HG03469 (cell line): ENCODE measurements around the gene TASP1.
A peak's percentile ranks its signal among the peaks of the same experiment; 100 is the strongest.

Experiments
- ATAC-seq: cut with Tn5 transposase; IDR thresholded peaks from one replicate; pipeline ENCODE4 v1.9.1; 2021; ENCODE audit warnings: mild to moderate bottlenecking, moderate library complexity, moderate number of reproducible peaks; ENCODE audit not compliant: unreplicated experiment

The TASP1 gene

DNA sequence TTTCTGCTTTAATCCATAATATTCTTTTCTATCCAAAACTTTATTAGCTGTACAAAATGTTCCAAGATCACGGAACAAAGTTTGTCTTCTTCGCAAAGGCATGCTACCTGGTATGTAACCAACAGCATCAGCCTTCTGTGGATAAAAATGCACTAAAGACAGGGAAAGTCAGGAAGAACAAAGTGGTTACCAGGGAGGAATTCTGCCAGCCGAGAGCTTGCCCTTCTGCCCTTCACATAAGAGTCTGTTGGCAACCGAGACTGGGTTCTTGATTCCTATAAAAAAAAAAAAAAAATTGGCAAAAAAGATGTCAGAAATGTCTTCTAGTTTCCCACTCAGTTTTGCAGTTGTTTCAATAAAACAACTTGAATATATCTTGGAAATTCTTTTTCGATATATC is 58.0 kb downstream of the TASP1 start:
- no peak for ATAC-seq

DNA sequence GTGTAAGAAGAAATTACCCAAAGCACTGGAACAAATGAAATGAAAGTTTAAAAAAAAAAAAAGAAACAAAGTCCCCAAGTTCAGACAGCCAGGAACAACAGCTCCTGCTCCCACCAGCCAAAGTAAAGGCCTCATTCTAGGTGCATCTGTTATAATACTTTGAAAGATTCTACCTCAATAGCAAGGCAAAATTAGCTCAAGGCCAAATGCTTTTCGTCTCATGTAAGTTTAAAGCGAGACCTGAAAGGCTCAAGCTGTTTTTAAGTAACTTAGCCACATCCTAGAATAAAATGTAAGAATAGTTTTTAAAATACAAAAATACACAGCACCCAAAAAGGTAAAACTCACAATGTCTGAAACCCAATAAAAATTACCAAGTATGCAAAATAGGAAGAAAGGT is 64.7 kb downstream of the TASP1 start:
- no peak for ATAC-seq

DNA sequence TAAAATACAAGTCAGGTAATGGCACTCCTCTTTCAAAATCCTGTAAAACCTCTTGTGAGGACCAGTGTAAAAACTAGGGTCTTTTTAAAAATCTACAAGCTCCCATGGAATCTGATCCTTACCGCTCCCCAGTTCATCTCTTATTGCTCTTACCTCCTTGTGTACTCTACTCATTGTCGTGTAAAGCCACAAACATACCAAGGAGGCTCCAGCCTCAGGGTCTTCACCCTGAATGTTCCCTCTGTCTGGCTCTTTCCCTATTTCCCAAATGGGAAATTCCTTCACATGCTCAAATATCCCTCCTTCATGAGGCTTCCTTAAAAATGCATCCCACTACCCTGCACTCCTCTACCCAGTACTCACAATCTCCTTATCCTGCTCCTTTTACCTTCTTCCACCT is 67.1 kb downstream of the TASP1 start:
- ATAC-seq, result no peak

DNA sequence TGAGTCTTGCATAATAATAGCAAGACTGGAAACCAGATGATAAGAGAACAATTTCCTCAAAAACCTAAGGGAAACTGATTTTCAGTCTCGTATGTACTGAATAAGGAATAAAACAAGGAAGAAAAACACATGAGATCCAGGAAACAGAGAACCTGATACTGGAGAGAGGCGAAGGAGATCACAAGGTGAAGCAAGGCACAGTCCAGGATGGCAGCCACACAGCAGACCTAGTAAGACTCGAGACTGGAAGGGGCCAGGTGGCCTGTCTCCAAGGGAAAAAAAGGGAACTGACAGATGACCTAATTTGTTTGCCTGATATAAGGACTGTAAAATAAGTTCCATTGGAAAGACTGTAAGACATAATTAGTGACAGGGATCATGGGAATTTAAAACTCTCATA is 71.1 kb downstream of the TASP1 start:
- ATAC-seq, result no peak

DNA sequence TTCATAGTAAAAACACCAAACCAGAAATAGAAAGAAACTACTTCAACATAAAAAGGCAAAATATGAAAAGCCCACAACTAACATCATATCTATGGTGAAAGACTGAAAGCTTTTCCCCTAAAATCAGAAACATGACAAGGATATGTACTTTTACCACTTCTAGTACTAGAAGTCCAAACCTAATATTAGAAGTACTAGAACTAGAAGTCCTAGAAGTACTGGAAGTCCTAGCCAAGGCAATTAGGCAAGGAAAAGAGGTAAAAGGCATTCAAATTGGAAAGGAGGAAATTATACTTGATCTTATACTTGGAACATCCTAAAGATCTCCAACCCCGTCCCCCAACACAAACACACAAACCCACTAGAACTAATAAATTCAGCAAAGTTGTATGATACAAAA is 74.9 kb downstream of the TASP1 start:
- ATAC-seq, result no peak

DNA sequence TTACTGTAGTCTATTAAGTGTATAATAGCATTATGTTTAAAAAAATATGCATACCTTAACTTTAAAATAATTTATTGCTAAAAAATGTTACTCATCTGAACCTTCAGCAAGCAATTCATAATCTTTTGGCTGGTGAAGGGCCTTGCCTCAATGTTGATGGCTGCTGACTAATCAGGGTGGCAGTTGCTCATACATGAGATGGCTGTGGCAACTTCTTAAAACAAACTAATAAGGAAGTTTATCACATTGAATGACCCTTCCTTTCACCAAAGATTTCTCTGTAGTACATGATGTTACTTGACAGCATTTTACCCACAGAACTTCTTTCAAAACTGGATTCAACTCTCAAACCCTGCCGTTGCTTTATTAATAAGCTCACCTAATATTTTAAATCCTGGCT is 84.0 kb downstream of the TASP1 start:
- no peak for ATAC-seq

DNA sequence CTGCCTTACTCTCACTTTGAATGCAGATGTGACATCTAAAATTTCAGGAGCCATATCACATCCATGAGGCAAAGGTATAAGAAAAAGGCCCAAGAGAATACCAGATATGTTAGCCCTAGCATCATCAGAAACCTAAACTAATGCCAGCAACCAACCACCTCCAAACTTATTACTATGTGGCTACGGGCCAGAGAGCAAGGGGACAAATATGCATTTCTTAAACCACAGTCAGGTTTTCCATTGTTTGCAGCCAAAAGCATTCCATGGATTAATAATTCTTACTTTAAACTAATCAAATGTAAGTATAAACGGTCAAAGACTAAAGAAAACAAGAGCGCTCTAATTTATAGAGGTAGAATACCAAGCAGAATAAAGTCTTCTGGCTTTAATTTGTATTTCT is 84.7 kb downstream of the TASP1 start:
- no peak for ATAC-seq

DNA sequence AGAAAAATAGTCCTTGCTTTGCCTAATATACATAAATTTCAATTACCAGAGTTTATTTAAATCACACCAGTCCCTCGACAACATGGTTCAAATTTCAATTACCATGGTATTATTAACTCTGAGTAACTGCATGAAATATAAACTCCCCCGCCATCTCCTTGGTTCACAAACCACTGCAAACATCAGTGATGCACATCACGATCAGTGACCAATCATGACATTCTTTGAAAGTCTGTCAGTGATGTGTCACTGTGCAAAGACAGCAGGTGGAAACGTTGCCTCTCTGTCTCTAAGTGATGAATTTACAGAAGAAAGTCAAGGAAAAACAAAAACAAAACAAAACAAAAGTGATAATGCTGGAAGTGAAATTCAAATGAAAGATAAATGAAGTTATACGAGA is 86.7 kb downstream of the TASP1 start:
- no peak for ATAC-seq

DNA sequence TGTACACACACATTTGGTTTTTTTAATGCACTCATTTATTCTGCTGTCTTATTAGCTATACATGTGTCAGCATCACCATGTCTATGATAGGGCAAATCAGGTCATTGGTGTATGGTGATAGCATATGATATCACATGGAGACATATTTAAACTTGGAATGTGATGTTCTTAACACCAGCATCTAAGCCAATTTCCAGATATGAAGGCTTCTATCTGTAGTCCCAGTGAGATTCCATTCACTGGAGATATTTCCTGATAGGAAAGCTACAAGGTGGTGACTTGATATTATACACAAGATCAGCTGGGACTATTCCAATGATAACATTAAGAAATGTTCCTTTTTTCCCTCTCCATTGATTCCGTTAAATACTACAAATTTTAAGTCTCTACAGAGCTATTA is 89.3 kb downstream of the TASP1 start:
- no peak for ATAC-seq

DNA sequence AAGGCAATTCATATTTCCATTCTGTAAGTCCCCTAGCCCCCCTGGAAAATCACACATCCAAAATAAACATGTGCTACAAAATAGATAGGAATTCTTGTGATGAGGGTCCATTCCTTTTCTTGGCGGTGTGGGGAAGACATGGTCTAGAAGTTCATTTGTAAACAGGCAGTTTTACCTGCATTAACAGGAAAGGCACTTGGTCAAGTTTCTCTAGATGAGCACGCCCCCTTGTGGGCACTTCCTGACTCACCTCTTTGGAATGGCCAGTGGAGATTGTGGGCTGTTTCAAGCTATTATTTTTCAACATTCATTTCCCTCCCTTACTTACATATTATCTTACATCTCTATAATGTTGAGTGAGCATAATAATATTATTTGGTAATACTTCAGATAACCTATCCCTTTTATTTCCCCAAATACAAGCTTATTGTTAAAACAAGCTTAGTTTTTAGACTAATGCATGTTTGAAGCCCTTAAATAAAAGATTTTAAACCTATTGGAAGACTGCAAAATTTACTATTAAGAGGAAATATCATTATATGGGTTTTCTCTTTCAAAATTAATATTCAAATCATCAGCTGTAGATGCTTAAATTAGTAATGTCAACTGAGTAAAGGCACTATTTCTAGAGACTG is 92.1 kb downstream of the TASP1 start:
- ATAC-seq, result peak; percentile 56

DNA sequence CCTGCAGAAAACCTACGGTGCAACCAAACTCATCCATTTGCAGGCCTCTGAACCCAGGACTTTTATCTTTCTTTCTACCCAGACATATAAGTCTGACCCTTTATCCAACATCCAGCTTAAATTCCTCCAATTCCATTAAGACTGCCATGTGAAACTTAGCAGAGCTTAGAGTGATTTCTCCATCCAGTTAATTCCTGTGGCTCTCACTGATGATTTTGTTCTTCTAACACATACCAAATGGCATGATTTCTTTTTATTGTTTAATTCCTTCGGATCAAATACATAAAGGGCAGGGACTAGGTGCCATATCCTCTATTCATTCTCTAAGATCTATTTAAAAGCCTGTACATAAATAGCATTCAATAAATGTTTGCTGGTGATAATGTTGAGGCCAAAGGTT is 92.9 kb downstream of the TASP1 start:
- no peak for ATAC-seq

DNA sequence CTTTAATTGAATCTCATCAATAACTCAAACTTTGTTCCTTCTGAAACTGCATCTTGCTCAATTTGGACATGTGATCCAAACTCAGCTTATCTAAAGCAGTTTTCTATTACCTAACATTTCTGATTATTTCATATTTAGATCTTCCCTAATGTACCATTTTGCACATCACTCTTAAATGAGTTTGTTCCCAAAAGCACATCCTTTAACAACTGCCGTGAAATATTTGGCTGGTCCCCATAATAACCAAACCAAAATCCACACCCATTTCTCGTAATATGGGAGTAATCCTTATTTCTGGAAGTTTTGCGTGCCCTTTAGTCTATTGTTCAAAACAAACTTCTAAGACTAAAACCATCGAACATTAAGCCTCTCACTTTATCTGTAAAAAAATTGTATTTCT is 94.9 kb downstream of the TASP1 start:
- ATAC-seq, result no peak

DNA sequence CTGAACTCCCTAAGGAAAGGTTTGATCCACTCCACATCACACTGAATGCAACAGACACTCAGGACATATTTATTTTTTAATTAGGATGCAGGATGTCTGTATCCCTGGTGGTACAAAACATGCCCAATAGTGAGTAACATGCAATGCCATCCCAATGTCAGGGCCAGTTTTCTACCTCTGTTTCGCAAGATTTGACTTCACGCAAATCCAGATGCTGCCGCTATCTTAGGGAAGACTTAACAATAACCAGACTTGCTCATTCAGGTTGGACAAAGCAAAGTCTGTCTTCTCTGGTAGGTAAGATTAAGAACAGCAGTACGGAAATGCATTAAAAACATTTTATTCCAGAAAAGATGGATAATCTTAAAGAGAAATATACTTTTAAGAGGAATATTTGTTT is 103.1 kb downstream of the TASP1 start:
- ATAC-seq, result no peak

DNA sequence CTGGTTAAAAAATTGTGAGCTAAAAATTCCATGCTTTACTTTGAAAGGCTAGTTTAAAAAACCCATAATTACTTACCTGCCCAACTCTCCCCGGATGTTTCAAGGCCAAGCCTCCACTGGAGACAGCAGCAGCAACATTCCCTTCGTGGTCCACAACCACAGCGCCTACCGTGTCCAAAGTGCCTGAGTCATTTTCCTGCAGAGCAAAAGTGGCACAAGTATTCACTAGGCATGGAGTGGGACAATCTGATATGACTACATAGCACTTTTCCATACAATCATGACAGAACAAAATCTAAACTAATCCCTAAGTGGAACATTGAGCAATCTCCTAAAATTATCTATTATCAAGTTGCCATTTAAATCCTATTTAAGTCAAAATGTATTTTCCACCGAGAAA is 104.8 kb downstream of the TASP1 start:
- ATAC-seq, result no peak

DNA sequence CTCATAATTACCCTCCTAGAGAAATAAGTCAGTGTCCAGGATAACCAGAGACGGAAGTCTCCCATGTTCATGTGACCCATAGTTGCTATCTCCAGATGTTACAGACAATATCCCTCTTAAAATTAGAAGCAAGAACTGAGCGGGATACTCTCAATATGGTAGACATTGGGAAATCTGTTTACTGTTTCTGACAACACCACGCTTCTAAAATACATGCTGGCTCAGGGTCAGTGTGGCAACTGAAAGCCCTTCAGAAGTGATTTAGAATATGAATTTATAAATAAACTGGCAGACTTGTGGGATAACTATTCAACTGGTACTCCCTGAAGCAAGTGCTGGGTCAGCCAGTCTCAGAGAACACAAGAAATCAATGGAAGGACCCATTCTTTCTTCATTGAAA is 108.6 kb downstream of the TASP1 start:
- ATAC-seq, result no peak

DNA sequence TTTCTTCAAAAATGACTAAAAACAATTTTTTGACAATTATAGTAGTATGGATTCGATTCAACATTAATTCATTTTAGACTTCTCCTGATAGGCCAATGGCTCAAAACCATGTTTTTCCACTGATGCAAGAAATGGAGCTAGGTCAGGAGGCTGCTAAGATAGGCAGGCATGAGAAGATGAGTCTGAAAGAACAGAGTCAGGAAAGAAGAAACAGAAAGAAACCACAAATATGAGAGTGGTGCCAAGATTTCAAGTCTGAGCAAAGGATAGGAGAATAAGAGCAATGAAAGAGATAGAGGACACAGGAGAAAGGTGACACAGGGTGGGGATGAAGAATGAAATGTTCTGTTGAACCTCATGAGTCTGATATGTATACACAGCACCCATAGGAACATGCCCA is 112.2 kb downstream of the TASP1 start:
- no peak for ATAC-seq

DNA sequence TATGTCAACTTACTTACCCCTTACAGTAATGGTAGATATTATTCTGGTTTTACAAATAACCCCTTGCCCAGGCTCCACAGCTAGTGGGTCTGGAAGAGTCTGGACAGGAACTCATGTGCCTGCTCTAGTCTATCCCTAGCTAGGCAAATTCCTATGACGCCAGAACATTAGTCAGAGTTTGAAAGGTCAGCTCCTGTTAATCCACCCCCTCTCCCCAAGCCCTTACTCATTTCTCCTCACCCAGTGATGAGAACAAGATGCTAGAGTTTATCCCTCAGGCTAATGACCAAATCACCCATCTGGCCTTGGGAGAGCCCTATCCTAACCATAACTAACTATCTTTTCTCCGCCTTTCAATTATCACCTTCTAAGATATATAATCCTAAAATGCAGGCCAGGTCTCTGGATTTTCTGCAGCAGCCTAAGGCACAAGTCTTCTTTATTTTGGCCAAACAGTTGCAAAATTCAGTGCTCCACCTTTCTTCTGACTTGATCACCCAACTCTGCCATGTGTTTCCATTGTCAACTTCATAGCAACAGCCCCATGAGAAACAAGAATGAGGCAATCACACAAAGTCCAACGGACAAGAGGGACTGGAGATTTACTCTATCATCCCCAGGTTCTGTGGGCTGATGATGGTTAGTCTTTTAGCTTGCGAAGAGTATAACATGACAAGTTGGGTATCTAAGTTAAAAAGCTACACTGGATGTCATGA is 113.3 kb downstream of the TASP1 start:
- ATAC-seq, result no peak

DNA sequence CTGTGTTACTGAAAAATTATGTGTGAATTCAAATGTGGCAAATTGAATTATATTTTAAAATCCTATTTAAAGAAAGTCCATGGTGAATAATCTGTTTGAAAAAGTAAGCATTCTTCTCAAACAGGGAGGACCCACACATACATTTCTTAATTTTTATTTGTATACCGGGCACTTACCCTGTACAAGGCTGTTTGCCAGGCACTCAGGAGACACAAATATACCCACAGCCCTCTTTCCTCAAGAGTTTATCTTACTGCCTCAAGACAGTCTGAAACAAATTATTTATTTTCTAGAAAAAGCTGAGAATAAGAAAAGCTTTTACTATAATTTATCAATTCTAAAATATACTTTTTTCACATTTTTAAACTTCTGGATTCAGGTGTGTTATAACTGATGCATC is 114.4 kb downstream of the TASP1 start:
- no peak for ATAC-seq

DNA sequence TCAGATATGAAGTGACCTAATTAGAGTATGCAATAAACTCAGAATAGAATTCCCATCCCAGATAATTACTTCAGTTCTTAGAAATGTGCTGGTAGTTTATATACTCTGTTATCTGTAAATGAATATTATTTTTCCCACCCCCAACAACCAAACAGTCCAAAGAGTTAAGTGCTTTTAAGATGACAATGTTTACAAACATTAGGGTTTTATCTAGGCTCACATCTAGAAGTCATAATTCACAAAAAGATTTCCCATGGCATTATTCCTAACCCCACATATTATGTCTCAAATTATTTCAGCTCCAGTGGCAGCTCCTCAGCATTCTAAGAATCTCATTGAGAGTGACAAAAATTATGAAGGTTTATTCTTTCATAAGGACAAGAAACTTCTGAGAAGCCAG is 120.9 kb downstream of the TASP1 start:
- ATAC-seq, result no peak

DNA sequence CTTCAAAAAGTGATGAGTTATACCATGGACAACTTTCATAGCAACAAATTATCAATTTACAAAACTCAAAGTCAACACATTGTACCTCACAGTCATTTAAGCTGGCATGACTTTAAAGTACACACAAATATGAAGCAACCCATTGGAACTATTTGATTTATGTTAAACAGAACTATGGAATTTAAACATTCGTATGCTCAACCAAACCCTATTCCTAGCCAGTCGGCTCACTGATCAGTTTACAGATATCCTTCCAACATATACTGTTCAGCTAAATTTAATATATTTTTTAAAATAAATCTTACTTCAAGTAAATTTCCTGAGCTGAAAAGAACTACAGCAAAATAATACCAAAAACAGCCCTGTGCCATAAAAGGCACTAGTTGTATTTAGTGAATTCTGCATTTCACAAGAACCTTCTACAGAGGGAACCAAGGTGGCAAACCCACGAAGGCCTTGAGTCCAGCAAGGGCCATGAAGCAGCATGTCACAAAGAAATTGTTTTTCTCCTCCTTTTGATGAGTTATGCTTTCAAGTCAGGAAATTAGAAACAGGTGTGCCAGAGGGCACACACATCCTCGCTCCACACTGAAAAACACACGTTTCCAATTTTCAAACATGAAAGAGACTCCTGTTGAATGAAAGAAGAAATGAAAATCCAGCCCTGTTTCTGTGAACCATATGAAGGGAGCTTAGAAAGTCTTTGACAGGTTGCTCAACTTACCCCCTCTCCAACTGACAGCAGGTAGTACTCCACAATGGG is 122.8 kb downstream of the TASP1 start:
- ATAC-seq, result no peak

DNA sequence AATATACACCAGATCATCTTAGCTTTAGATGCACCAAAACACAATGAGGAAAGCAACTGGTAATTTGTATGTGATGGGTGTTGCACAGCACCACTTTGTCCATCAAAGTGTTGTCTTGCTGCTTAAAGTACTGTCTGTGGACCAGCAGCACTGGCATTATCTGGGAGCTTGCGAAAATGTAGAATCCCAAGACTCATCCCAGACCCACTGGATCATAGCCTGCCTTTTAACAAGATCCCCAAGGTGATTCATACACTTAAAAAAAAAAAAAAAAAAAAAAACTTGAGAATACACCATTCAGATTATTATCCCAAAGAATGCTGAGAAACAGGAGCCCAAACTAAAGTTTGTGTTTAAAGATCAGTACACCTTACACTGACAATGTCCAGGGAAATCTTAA is 123.4 kb downstream of the TASP1 start:
- no peak for ATAC-seq

DNA sequence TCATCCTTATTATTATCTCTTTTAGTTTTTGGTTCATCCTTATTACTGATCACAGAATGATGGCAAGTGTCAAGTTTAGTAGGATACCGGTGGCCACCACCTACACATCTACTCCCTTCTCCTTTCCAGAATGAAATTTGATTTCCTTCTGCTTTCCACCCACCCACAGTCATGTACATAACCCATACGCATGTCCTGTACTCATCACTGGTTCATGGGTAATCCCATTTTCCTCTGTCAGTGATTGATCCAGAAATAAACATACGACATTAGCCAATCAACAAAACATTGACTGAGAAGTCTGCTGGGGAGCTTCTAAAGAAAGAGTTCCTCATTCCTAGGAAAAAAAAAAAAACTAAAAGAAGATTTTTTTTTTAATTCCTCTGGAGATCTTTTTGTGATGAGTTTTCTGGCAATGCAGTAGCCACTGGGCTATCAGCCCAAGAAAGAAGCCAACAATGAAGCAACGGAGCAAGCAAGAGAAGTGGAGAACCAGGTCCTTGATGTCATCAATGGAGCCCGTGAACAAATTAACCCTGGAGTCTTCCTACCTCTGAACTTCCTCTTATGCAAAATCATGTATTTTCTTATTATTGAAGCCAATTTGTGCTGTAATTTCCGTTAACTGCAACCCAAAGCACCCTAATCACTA is 127.8 kb downstream of the TASP1 start:
- ATAC-seq, result no peak
